Stimulated activated memory B cell treated with anti-CD40 and anti-IgM and Interleukin-4, amounts not matched to agents 10 μg/mL and 1 μg/mL and 100 μg/mL, for 72 hours (primary cell): Measurements from ENCODE around the gene HOXA10.

Source experiments
- ATAC-seq: fragments of 150-1000 bp; cut with Tn5 transposase; 2 replicates; pipeline ENCODE4 v1.10.0; 2021
- H3K27ac Mint-ChIP-seq: one replicate; pipeline ENCODE4 v1.8.0; 2022; ENCODE audit warnings: mild to moderate bottlenecking, mixed read lengths
- H3K27me3 Mint-ChIP-seq: one replicate; pipeline ENCODE4 v1.8.0; 2022; ENCODE audit warnings: mixed read lengths
- H3K36me3 Mint-ChIP-seq: one replicate; pipeline ENCODE4 v1.8.0; 2022; ENCODE audit warnings: mixed read lengths
- H3K4me1 Mint-ChIP-seq: one replicate; pipeline ENCODE4 v1.8.0; 2022; ENCODE audit warnings: mixed read lengths
- H3K4me3 Mint-ChIP-seq: one replicate; pipeline ENCODE4 v1.8.0; 2022; ENCODE audit warnings: mild to moderate bottlenecking, moderate library complexity, mixed read lengths
- H3K9me3 Mint-ChIP-seq: one replicate; pipeline ENCODE4 v1.8.0; 2022; ENCODE audit warnings: mixed read lengths

The HOXA10 gene

GRCh38 chr7:27173956-27174873, at the start of gene HOXA10:
TSS of gene HOXA10 (minus strand) at chr7:27174320. CDS start at chr7:27174306, 14 bp downstream.
- no peak for ATAC-seq
- Mint-ChIP-seq H3K36me3 (no peaks in the 10 kb centered on the region), H3K27ac (no peak within 1 kb of the TSS), H3K9me3 (no peaks in the 10 kb centered on the region), H3K4me1 (peaks cover 18% of the 10 kb centered on the region), H3K27me3 (peaks cover 83% of the 10 kb centered on the region), H3K4me3 (peak within 1 kb of the TSS; percentile 56)

GRCh38 chr7:27221201-27221797, 47.2 kb upstream of the HOXA10 start:
- H3K4me3 Mint-ChIP-seq, result no peak overlapping the region
- H3K27me3 Mint-ChIP-seq, result peaks cover 93% of the 10 kb centered on the region
- no peak overlapping the region for H3K27ac Mint-ChIP-seq
- no peaks in the 10 kb centered on the region for H3K36me3 Mint-ChIP-seq
- peaks cover 18% of the 10 kb centered on the region for H3K4me1 Mint-ChIP-seq
- ATAC-seq, result no peak
- no peaks in the 10 kb centered on the region for H3K9me3 Mint-ChIP-seq

- H3K4me1 Mint-ChIP-seq, result peaks cover 18% of the 10 kb centered on the region
- peaks cover 97% of the 10 kb centered on the region for H3K27me3 Mint-ChIP-seq
- ATAC-seq, result peak; percentile 39
- H3K4me3 Mint-ChIP-seq, result no peak overlapping the region
- no peaks in the 10 kb centered on the region for H3K9me3 Mint-ChIP-seq
- H3K36me3 Mint-ChIP-seq, result no peaks in the 10 kb centered on the region
- H3K27ac Mint-ChIP-seq, result no peak overlapping the region
Measured at GRCh38 chr7:27220440-27220955, 46.4 kb upstream of the HOXA10 start.

- Mint-ChIP-seq H3K27ac (no peak overlapping the region), H3K4me1 (peaks cover 18% of the 10 kb centered on the region), H3K4me3 (no peak overlapping the region), H3K36me3 (no peaks in the 10 kb centered on the region), H3K27me3 (peaks cover 97% of the 10 kb centered on the region), H3K9me3 (no peaks in the 10 kb centered on the region)
- no peak for ATAC-seq
Measured at GRCh38 chr7:27219821-27220220, 45.7 kb upstream of the HOXA10 start.

- no peak overlapping the region for H3K4me3 Mint-ChIP-seq
- H3K27me3 Mint-ChIP-seq, result peaks cover 96% of the 10 kb centered on the region
- no peaks in the 10 kb centered on the region for H3K36me3 Mint-ChIP-seq
Measured at GRCh38 chr7:27217951-27218350, 43.8 kb upstream of the HOXA10 start.

GRCh38 chr7:27215356-27215755, 41.2 kb upstream of the HOXA10 start:
- Mint-ChIP-seq H3K4me1 (peaks cover 27% of the 10 kb centered on the region), H3K27ac (no peak overlapping the region), H3K9me3 (no peaks in the 10 kb centered on the region), H3K36me3 (no peaks in the 10 kb centered on the region), H3K4me3 (no peak overlapping the region), H3K27me3 (peaks cover 98% of the 10 kb centered on the region)
- no peak for ATAC-seq

More at GRCh38 chr7:27217951-27218350, 43.8 kb upstream of the HOXA10 start:
- peaks cover 25% of the 10 kb centered on the region for H3K4me1 Mint-ChIP-seq
- no peak overlapping the region for H3K27ac Mint-ChIP-seq
- no peak for ATAC-seq
- no peaks in the 10 kb centered on the region for H3K9me3 Mint-ChIP-seq

- no peaks in the 10 kb centered on the region for H3K9me3 Mint-ChIP-seq
- ATAC-seq, result no peak
- H3K27ac Mint-ChIP-seq, result no peak overlapping the region
- H3K4me1 Mint-ChIP-seq, result peaks cover 23% of the 10 kb centered on the region
- no peaks in the 10 kb centered on the region for H3K36me3 Mint-ChIP-seq
- peaks cover 99% of the 10 kb centered on the region for H3K27me3 Mint-ChIP-seq
- no peak overlapping the region for H3K4me3 Mint-ChIP-seq
Measured at GRCh38 chr7:27214239-27214950, 40.3 kb upstream of the HOXA10 start.

- H3K4me1 Mint-ChIP-seq, result peaks cover 23% of the 10 kb centered on the region
- no peak overlapping the region for H3K4me3 Mint-ChIP-seq
- no peaks in the 10 kb centered on the region for H3K9me3 Mint-ChIP-seq
- peaks cover 99% of the 10 kb centered on the region for H3K27me3 Mint-ChIP-seq
- ATAC-seq, result no peak
- H3K27ac Mint-ChIP-seq, result no peak overlapping the region
- H3K36me3 Mint-ChIP-seq, result no peaks in the 10 kb centered on the region
Measured at GRCh38 chr7:27213433-27214238, 39.5 kb upstream of the HOXA10 start.

GRCh38 chr7:27212497-27213432, 38.6 kb upstream of the HOXA10 start:
- Mint-ChIP-seq H3K36me3 (no peaks in the 10 kb centered on the region), H3K27me3 (peaks cover 99% of the 10 kb centered on the region), H3K4me1 (peaks cover 23% of the 10 kb centered on the region), H3K27ac (no peak overlapping the region), H3K4me3 (no peak overlapping the region), H3K9me3 (no peaks in the 10 kb centered on the region)
- no peak for ATAC-seq

- Mint-ChIP-seq H3K27ac (no peak overlapping the region), H3K4me3 (no peak overlapping the region), H3K27me3 (peaks cover 99% of the 10 kb centered on the region), H3K4me1 (peaks cover 23% of the 10 kb centered on the region), H3K9me3 (no peaks in the 10 kb centered on the region), H3K36me3 (no peaks in the 10 kb centered on the region)
- no peak for ATAC-seq
Measured at GRCh38 chr7:27211764-27212204, 37.7 kb upstream of the HOXA10 start.

- H3K27me3 Mint-ChIP-seq, result peaks cover 99% of the 10 kb centered on the region
- no peaks in the 10 kb centered on the region for H3K9me3 Mint-ChIP-seq
- H3K36me3 Mint-ChIP-seq, result no peaks in the 10 kb centered on the region
- ATAC-seq, result no peak
- no peak overlapping the region for H3K27ac Mint-ChIP-seq
- peaks cover 24% of the 10 kb centered on the region for H3K4me1 Mint-ChIP-seq
- H3K4me3 Mint-ChIP-seq, result no peak overlapping the region
Measured at GRCh38 chr7:27211084-27211446, 36.9 kb upstream of the HOXA10 start.

GRCh38 chr7:27210441-27211083, 36.4 kb upstream of the HOXA10 start:
- ATAC-seq, result peak; percentile 61
- H3K4me1 Mint-ChIP-seq, result peaks cover 29% of the 10 kb centered on the region
- H3K4me3 Mint-ChIP-seq, result peak overlapping the region; percentile 58
- no peaks in the 10 kb centered on the region for H3K9me3 Mint-ChIP-seq
- no peak overlapping the region for H3K27ac Mint-ChIP-seq
- no peaks in the 10 kb centered on the region for H3K36me3 Mint-ChIP-seq
- H3K27me3 Mint-ChIP-seq, result peaks cover 99% of the 10 kb centered on the region

GRCh38 chr7:27209933-27210440, 35.9 kb upstream of the HOXA10 start:
- ATAC-seq, result no peak

More at GRCh38 chr7:27209933-27210440, 35.9 kb upstream of the HOXA10 start:
- Mint-ChIP-seq H3K36me3 (no peaks in the 10 kb centered on the region), H3K4me1 (peaks cover 31% of the 10 kb centered on the region), H3K9me3 (no peaks in the 10 kb centered on the region), H3K4me3 (peak overlapping the region; percentile 58), H3K27ac (no peak overlapping the region), H3K27me3 (peaks cover 99% of the 10 kb centered on the region)
